Spinal cord (tissue), 10 donors: ENCODE data around the gene AKAP4. TPM values are rescaled to one million over a fixed set of nuclear protein-coding genes. Genes with fewer than 3 reads are reported as not detected.
A peak's percentile ranks its signal among the peaks of the same experiment; 100 is the strongest.

Source experiments
- DNase-seq, 6 donors: peaks; one replicate each; pipeline versions ENCODE4 v3.0.0 to v3.0.0-alpha.2; 2013 to 2015; ENCODE audit warnings: low spot score in 6 of 6, low read depth in 4 of 6
- H3K27ac ChIP-seq: one replicate; pipeline ENCODE4 v1.5.1; 2013; ENCODE audit warnings: low read depth, low read length, control low read depth
- H3K27me3 ChIP-seq: one replicate; pipeline ENCODE4 v1.6.1; 2013; ENCODE audit warnings: low read length; ENCODE audit not compliant: control insufficient read depth, insufficient read depth
- H3K36me3 ChIP-seq: one replicate; pipeline ENCODE4 v1.6.1; 2013; ENCODE audit warnings: low read length; ENCODE audit not compliant: control insufficient read depth, insufficient read depth
- H3K4me1 ChIP-seq: one replicate; pipeline ENCODE4 v1.6.1; 2013; ENCODE audit warnings: low read length; ENCODE audit not compliant: control insufficient read depth, insufficient read depth
- H3K4me3 ChIP-seq: one replicate; pipeline ENCODE4 v1.5.1; 2013; ENCODE audit warnings: low read depth, low read length, control low read depth
- H3K9me3 ChIP-seq: one replicate; pipeline ENCODE4 v1.6.1; 2013; ENCODE audit warnings: low read length; ENCODE audit not compliant: control insufficient read depth, insufficient read depth
- WGBS: methylation state at CpG from one replicate; pipeline ENCODE4 v1.1.5; 2013; ENCODE audit warnings: missing lambda C conversion rate; ENCODE audit not compliant: insufficient coverage; 5-methylcytosine and 5-hydroxymethylcytosine counted together
- long read RNA-seq, 4 donors: transcript quantifications; one replicate each; lab custom pipeline, GENCODE V29; 2026
- polyA plus RNA-seq, 2 donors: library from polyadenylated mRNA; unstranded; fragments of 120-200 nt; gene quantifications; one replicate each; pipeline ENCODE4 v1.2.1, GENCODE V29; 2013; ENCODE audit not compliant: insufficient read length in 2 of 2
- total RNA-seq, 2 donors: library from RNA; depleted of rRNA in 1 of 2; stranded (reverse); fragments of 120-200 nt in 1 of 2; fragments of >200 nt in 1 of 2; gene quantifications; one replicate each; pipeline versions ENCODE4 v1.2.3 to v1.2.4, GENCODE V29; 2013 to 2014
- donor health status: healthy.

AKAP4 gene, protein sequence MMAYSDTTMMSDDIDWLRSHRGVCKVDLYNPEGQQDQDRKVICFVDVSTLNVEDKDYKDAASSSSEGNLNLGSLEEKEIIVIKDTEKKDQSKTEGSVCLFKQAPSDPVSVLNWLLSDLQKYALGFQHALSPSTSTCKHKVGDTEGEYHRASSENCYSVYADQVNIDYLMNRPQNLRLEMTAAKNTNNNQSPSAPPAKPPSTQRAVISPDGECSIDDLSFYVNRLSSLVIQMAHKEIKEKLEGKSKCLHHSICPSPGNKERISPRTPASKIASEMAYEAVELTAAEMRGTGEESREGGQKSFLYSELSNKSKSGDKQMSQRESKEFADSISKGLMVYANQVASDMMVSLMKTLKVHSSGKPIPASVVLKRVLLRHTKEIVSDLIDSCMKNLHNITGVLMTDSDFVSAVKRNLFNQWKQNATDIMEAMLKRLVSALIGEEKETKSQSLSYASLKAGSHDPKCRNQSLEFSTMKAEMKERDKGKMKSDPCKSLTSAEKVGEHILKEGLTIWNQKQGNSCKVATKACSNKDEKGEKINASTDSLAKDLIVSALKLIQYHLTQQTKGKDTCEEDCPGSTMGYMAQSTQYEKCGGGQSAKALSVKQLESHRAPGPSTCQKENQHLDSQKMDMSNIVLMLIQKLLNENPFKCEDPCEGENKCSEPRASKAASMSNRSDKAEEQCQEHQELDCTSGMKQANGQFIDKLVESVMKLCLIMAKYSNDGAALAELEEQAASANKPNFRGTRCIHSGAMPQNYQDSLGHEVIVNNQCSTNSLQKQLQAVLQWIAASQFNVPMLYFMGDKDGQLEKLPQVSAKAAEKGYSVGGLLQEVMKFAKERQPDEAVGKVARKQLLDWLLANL
- total RNA-seq, result not detected
- polyA plus RNA-seq, result not detected
- long read RNA-seq, donor 1, result 0 reads
- long read RNA-seq, donor 2, result 0 reads
- long read RNA-seq, donor 3, result 0 reads
- long read RNA-seq, donor 4, result 0 reads

DNA sequence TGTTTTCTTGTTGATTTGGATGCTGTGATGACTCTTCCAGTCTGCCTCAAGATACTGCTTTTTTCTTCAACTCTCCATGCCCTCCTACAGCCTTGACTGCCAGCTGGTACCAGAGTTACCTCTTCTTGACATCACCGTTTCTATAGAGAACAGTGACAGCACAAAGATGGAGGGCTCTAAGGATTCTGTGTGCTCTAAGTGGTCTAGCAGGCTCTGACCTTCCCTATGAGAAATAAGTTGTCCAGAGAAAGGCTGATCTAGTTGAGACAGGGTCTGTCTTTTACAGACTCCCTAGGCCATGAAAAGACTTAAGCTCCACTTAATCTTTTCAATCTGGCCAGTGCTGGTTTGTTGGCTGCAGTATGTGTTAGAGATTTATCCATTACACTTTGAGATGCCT lies at the start of gene AKAP4:
Gene AKAP4 (minus strand): TSS at position 101 of the 400 bp plus-strand sequence. CDS start 118 bp downstream, outside the sequence.
- no peaks in the 10 kb centered on the region for H3K27me3 ChIP-seq
- no peaks in the 10 kb centered on the region for H3K36me3 ChIP-seq
- no peak within 1 kb of the TSS for H3K4me3 ChIP-seq
- H3K4me1 ChIP-seq, result no peaks in the 10 kb centered on the region
- WGBS, result no CpG with 5 or more reads among the region's 1 CpG
- H3K27ac ChIP-seq, result no peak within 1 kb of the TSS
- no peaks in the 10 kb centered on the region for H3K9me3 ChIP-seq
- no peak for DNase-seq

DNA sequence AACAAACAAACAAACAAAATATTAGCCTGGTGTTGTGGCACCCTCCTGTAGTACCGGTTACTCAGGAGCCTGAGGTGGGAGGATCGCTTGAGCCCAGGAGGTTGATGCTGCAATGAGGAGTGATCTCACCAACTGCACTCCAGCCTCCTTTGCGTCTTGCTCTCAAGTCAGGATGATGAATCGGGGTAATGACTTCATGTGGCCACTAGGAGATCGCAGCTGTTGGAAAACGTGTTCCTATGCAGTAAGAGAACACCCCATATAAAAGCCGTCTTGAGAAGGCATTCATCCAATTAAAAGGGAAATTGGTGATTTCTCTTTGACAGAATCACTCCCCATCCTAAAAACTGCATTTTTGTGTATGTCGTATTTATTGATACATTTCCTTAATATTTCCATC lies 10.7 kb upstream of the AKAP4 start:
- Histone ChIP-seq H3K27me3 (no peaks in the 10 kb centered on the region), H3K9me3 (no peaks in the 10 kb centered on the region), H3K36me3 (no peaks in the 10 kb centered on the region), H3K27ac (no peak overlapping the region), H3K4me3 (no peak overlapping the region), H3K4me1 (no peaks in the 10 kb centered on the region)
- no peak for DNase-seq
- WGBS, result no CpG with 5 or more reads among the region's 8 CpGs

DNA sequence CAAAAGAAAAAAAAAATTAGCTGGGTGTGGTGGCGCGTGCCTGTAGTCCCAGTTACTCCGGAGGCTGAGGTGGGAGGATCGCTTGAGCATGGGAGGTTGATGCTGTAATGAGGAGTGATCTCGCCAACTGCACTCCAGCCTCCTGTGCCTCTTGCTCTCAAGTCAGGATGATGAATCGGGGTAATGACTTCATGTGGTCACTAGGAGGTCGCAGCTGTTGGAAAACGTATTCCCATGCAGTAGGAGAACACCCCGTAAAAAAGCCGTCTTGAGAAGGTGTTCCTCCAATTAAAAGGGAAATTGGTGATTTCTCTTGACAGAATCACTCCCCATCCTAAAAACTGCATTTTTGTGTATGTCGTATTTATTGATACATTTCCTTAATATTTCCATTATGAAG lies 5.9 kb upstream of the AKAP4 start:
- no peaks in the 10 kb centered on the region for H3K9me3 ChIP-seq
- no peaks in the 10 kb centered on the region for H3K27me3 ChIP-seq
- H3K4me3 ChIP-seq, result no peak overlapping the region
- no peak overlapping the region for H3K27ac ChIP-seq
- WGBS, result 85% methylated on average over 5 of the region's 11 CpGs
- DNase-seq, result no peak
- no peaks in the 10 kb centered on the region for H3K36me3 ChIP-seq
- H3K4me1 ChIP-seq, result no peaks in the 10 kb centered on the region

DNA sequence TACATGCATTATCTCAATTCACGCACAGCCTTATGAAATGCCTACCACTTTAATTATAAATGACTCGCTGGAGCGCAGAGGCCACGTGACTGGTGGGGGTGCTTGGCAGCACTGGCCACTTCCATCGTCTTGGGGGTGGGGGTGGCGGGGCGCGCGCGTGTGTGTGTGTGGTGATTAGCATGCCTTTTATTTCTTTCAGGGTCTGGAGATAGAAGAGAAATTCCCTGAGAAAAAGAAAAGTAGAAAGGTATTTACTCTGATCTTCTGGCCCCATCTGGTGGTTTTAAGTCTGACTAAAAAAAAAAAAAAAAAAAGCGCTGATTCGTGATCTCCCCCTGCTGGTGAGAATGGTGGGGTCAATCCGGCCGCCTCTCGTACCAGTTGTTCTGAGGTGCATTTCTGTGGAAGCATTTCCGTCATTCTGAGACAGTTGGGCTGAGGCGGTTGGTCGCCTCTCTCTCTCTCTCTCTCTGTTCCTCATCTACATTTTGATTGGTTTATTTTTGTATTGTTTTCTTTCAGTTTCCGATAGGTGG lies 3.6 kb upstream of the AKAP4 start, which contains the start of gene CCNB3:
Gene CCNB3 (plus strand): TSS at position 402 of the 536 bp plus-strand sequence. CDS start 80,399 bp downstream, outside the sequence.
- WGBS, result 0% methylated on average over 6 of the region's 19 CpGs
- H3K27me3 ChIP-seq, result no peaks in the 10 kb centered on the region

DNA sequence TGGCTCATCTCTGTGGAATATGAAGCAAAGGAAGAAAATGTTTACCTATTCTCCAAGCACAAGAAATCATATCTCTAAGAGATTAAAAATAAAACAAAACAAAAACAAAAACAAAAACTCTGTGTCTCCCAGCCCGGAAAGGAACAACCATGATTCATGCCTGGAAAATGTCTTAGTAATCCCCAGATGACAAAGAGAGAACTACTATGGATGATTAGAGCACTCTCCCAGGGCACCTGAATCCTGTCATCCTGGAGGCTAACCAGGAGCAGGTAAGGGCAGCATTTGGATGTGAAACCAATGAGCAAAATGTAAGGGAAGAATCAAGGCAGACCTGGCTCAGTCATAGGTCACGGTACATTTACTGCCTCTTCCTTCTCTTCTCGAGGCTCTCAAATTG lies 1.7 kb upstream of the AKAP4 start:
- Histone ChIP-seq H3K4me1 (no peaks in the 10 kb centered on the region), H3K9me3 (no peaks in the 10 kb centered on the region), H3K27ac (no peak overlapping the region), H3K36me3 (no peaks in the 10 kb centered on the region), H3K4me3 (no peak overlapping the region), H3K27me3 (no peaks in the 10 kb centered on the region)
- DNase-seq, result no peak
- 100% methylated on average over 1 of the region's 3 CpGs for WGBS

More for the DNA sequence above, 3.6 kb upstream of the AKAP4 start, which contains the start of gene CCNB3:
- no peak within 1 kb of the TSS for H3K27ac ChIP-seq
- peak; percentile 26 to 90 (median 40) for DNase-seq
- H3K4me1 ChIP-seq, result no peaks in the 10 kb centered on the region
- peak within 1 kb of the TSS; percentile 19 for H3K4me3 ChIP-seq
- H3K36me3 ChIP-seq, result no peaks in the 10 kb centered on the region
- H3K9me3 ChIP-seq, result no peaks in the 10 kb centered on the region

DNA sequence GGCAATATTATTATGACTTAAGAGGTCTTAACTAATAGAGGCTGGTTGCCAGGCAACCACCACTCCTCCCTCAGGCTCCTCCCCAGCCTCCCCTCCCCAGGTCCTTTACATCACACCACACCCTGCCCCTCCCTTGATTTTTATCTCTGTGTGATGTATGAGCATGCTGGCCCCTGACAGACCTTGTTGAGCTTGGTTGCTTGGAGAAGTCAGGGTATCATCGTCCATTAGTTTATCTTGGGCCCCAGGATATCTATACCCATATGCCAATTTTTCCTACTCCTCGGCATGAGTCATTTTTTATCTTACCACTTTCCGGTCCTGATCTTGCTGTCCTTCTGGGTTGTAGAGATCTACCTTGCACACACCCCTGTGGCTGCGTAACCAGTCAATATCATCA lies 2.5 kb downstream of the AKAP4 start:
- no CpG with 5 or more reads among the region's 4 CpGs for WGBS
- Histone ChIP-seq H3K4me1 (no peaks in the 10 kb centered on the region), H3K9me3 (no peaks in the 10 kb centered on the region), H3K27me3 (no peaks in the 10 kb centered on the region), H3K36me3 (no peaks in the 10 kb centered on the region), H3K27ac (no peak overlapping the region), H3K4me3 (no peak overlapping the region)
- DNase-seq, result no peak

DNA sequence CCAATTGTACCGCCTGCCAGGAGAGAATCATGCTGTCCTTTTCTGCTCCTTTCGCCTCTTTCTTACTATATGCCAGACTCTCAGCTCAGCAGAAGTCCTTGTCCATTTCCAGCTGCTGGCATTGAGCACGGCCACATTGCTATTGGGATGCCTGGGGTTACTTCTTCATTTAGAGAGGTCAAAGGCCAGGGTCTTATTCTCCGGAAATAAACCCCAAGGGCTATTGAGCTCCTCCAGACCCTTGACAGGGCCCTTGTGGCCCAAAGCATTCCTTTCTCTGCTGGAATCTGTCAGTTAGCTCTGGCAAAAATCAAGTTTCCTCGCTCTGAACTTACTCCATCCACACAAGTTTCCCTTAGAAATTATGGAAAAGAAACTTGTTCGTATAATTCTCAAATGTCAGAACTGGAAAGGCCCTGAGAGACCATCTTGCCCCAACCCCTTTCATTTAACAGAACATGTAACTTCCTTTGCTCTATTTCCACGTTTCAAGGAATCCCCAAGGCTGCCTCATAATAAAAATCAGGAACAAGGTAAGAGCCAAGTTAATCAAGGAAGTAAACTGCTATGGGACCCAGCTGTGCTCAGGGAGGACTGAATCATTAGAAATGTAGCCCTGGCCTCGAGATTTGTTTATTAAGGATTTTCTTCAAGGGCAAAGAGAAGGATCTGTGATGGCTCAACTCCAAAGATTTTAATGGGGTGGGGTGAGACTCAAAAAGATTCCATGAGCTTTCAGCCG lies 11.8 kb downstream of the AKAP4 start:
- DNase-seq, result peak in 1 of 6 donors; percentile 5
- WGBS, result 53% methylated on average over 7 of the region's 9 CpGs
- Histone ChIP-seq H3K9me3 (no peaks in the 10 kb centered on the region), H3K27me3 (no peaks in the 10 kb centered on the region), H3K4me3 (no peak overlapping the region), H3K4me1 (no peaks in the 10 kb centered on the region), H3K27ac (no peak overlapping the region), H3K36me3 (no peaks in the 10 kb centered on the region)

DNA sequence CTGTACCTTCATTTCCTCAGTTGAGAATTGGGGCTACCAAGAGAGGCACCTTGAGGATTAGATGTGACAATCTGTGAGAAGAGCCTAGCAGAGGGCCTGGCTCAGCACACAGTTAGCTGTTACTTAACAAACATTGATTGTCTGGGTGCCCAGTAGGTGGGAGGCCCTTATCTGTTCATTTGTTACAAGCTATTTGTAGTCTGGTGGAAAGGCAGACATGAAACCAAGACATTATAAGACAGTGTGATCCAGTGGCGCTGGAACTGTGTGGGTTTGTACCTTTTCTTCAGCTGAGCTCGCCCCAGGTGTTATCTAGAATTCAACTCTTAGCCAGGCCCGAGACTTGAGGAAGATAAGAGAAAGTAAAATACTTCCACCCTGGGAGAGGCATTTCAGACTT lies 16.9 kb downstream of the AKAP4 start:
- no peaks in the 10 kb centered on the region for H3K36me3 ChIP-seq
- no peak for DNase-seq
- no CpG with 5 or more reads among the region's 3 CpGs for WGBS
- no peaks in the 10 kb centered on the region for H3K9me3 ChIP-seq
- H3K4me3 ChIP-seq, result no peak overlapping the region
- no peak overlapping the region for H3K27ac ChIP-seq
- no peaks in the 10 kb centered on the region for H3K4me1 ChIP-seq
- H3K27me3 ChIP-seq, result no peaks in the 10 kb centered on the region
